DOHH2 (cell line): Measurements from ENCODE around the gene BUB3.
"Not testable (repeated sequence)": the region's sequence is repeated elsewhere in the genome, so short reads cannot be mapped to it uniquely, and the experiment has no call there.

Experiments used
- H3F3A ChIP-seq: fragments of 200-600 bp; sonication (generic), shearing (Covaris generic); 2 replicates; pipeline ENCODE4 v1.6.0; 2016; ENCODE audit warnings: antibody characterized with exemption, mild to moderate bottlenecking; ENCODE audit not compliant: control insufficient read depth, insufficient read depth
- H3K27ac ChIP-seq: fragments of 200-600 bp; sonication (generic); 2 replicates; pipeline ENCODE4 v1.5.1; 2014; ENCODE audit warnings: low read depth, mild to moderate bottlenecking, low read length, moderate library complexity
- H3K27me3 ChIP-seq: fragments of 200-600 bp; sonication (generic); 2 replicates; pipeline ENCODE4 v1.6.1; 2014; ENCODE audit warnings: mild to moderate bottlenecking, low read length, mixed read lengths; ENCODE audit not compliant: control insufficient read depth
- H3K36me3 ChIP-seq: fragments of 200-600 bp; sonication (generic); 2 replicates; pipeline ENCODE4 v1.6.1; 2014; ENCODE audit warnings: mild to moderate bottlenecking, low read length, moderate library complexity, mixed read lengths; ENCODE audit not compliant: control insufficient read depth
- H3K4me1 ChIP-seq: fragments of 200-600 bp; sonication (generic); 2 replicates; pipeline ENCODE4 v1.6.1; 2014; ENCODE audit warnings: mild to moderate bottlenecking, low read length, mixed read lengths; ENCODE audit not compliant: control insufficient read depth
- H3K4me2 ChIP-seq: fragments of 200-600 bp; sonication (generic); 2 replicates; pipeline ENCODE4 v1.6.0; 2014; ENCODE audit warnings: mild to moderate bottlenecking, low read length, moderate library complexity
- H3K4me3 ChIP-seq: fragments of 200-600 bp; sonication (generic); 2 replicates; pipeline ENCODE4 v1.5.1; 2014; ENCODE audit warnings: mild to moderate bottlenecking, low read length, mixed read lengths
- H3K79me2 ChIP-seq: fragments of 200-600 bp; sonication (generic); 2 replicates; pipeline ENCODE4 v1.6.1; 2014; ENCODE audit warnings: mild to moderate bottlenecking, low read length, mixed read lengths; ENCODE audit not compliant: control insufficient read depth
- H3K9me2 ChIP-seq: fragments of 200-600 bp; sonication (generic); replicated peaks from 2 replicates; pipeline ENCODE4 v1.6.1; 2014; ENCODE audit warnings: mild to moderate bottlenecking, low read length, mixed read lengths; ENCODE audit not compliant: control insufficient read depth
- H3K9me3 ChIP-seq: fragments of 200-600 bp; sonication (generic); 2 replicates; pipeline ENCODE4 v1.6.1; 2014; ENCODE audit warnings: antibody characterized with exemption, low read length, mixed read lengths; ENCODE audit not compliant: control insufficient read depth, insufficient read depth
- H4K20me1 ChIP-seq: fragments of 200-600 bp; sonication (generic); 2 replicates; pipeline ENCODE4 v1.6.0; 2014; ENCODE audit warnings: low read depth, mild to moderate bottlenecking, antibody characterized with exemption, low read length, moderate library complexity; ENCODE audit not compliant: control insufficient read depth, insufficient read depth
- CTCF ChIP-seq: fragments of 200-600 bp; sonication (generic); IDR thresholded peaks from one replicate; pipeline ENCODE4 v1.5.1; 2014; ENCODE audit warnings: antibody characterized with exemption, mild to moderate bottlenecking, low read depth, low read length; ENCODE audit not compliant: poor library complexity, severe bottlenecking
- EZH2phosphoT487 ChIP-seq: fragments of 200-600 bp; sonication (generic); IDR thresholded peaks from 2 replicates; pipeline ENCODE4 v1.6.1; 2017; ENCODE audit warnings: borderline replicate concordance, mild to moderate bottlenecking, antibody characterized with exemption, low read length, moderate library complexity, mixed read lengths

BUB3 gene

GRCh38 chr10:123166618-123167017 lies 12.4 kb downstream of the BUB3 start:
- TF ChIP-seq EZH2phosphoT487 (no peak), CTCF (no peak)
- no peaks in the 10 kb centered on the region for H3K4me1 ChIP-seq
- no peaks in the 10 kb centered on the region for H3K9me3 ChIP-seq
- no peak overlapping the region for H3K4me2 ChIP-seq
- H3F3A ChIP-seq, result no peaks in the 10 kb centered on the region
- no peak overlapping the region for H3K27ac ChIP-seq
- H3K36me3 ChIP-seq, result peaks cover 91% of the 10 kb centered on the region
- no peak overlapping the region for H3K4me3 ChIP-seq
- peaks cover 57% of the 10 kb centered on the region for H3K79me2 ChIP-seq
- peaks cover 7% of the 10 kb centered on the region for H4K20me1 ChIP-seq
- no peaks in the 10 kb centered on the region for H3K9me2 ChIP-seq
- H3K27me3 ChIP-seq, result no peaks in the 10 kb centered on the region

- H4K20me1 ChIP-seq, result no peaks in the 10 kb centered on the region
- no peak overlapping the region for H3K4me3 ChIP-seq
- H3F3A ChIP-seq, result no peaks in the 10 kb centered on the region
- H3K79me2 ChIP-seq, result peaks cover 23% of the 10 kb centered on the region
- no peaks in the 10 kb centered on the region for H3K4me1 ChIP-seq
- H3K4me2 ChIP-seq, result no peak overlapping the region
- H3K9me2 ChIP-seq, result no peaks in the 10 kb centered on the region
- no peaks in the 10 kb centered on the region for H3K9me3 ChIP-seq
- peaks cover 77% of the 10 kb centered on the region for H3K36me3 ChIP-seq
- H3K27me3 ChIP-seq, result no peaks in the 10 kb centered on the region
- no peak overlapping the region for H3K27ac ChIP-seq
- no peak for TF ChIP-seq CTCF
- no peak for TF ChIP-seq EZH2phosphoT487
Measured at GRCh38 chr10:123170961-123171360, 16.8 kb downstream of the BUB3 start.

- H3K9me2 ChIP-seq, H3F3A ChIP-seq, H3K9me3 ChIP-seq, H3K4me1 ChIP-seq, H3K4me2 ChIP-seq, H3K27me3 ChIP-seq, H3K27ac ChIP-seq, H3K4me3 ChIP-seq, H4K20me1 ChIP-seq: not testable (repeated sequence)
- peaks cover 17% of the 10 kb centered on the region for H3K79me2 ChIP-seq
- H3K36me3 ChIP-seq, result peaks cover 77% of the 10 kb centered on the region
Measured at GRCh38 chr10:123171616-123172015, 17.4 kb downstream of the BUB3 start.

- no peaks in the 10 kb centered on the region for H4K20me1 ChIP-seq
- H3K27ac ChIP-seq, result no peak overlapping the region
- no peaks in the 10 kb centered on the region for H3K27me3 ChIP-seq
- no peak overlapping the region for H3K4me2 ChIP-seq
- 0 out of 2 replicates have a peak, but pooled peaks cover 4% of the 10 kb centered on the region for H3F3A ChIP-seq
- H3K9me2 ChIP-seq, result no peaks in the 10 kb centered on the region
- no peaks in the 10 kb centered on the region for H3K9me3 ChIP-seq
- H3K36me3 ChIP-seq, result peaks cover 49% of the 10 kb centered on the region
- H3K4me1 ChIP-seq, result no peaks in the 10 kb centered on the region
- no peak for TF ChIP-seq EZH2phosphoT487
- TF ChIP-seq CTCF, result no peak
- no peak overlapping the region for H3K4me3 ChIP-seq
- peaks cover 5% of the 10 kb centered on the region for H3K79me2 ChIP-seq
Measured at GRCh38 chr10:123175389-123176387, 21.5 kb downstream of the BUB3 start.

- H3K79me2 ChIP-seq, H4K20me1 ChIP-seq, H3K4me3 ChIP-seq, H3K4me1 ChIP-seq, H3K4me2 ChIP-seq, H3K27me3 ChIP-seq, H3K9me2 ChIP-seq, H3K27ac ChIP-seq, H3F3A ChIP-seq, H3K9me3 ChIP-seq: not testable (repeated sequence)
- peaks cover 36% of the 10 kb centered on the region for H3K36me3 ChIP-seq
Measured at GRCh38 chr10:123178390-123178789, 24.2 kb downstream of the BUB3 start.
